Heart left ventricle (tissue), 16 donors: ENCODE results near the gene NUDT4. TPM values are rescaled to one million over a fixed set of nuclear protein-coding genes. Genes with fewer than 3 reads are reported as not detected.
A peak's percentile ranks its signal among the peaks of the same experiment; 100 is the strongest.

Source experiments
- ATAC-seq, 4 donors: fragments of 200-7000 bp; cut with Tn5 transposase; one replicate each; pipeline ENCODE4 v1.9.1; 2020 to 2022; ENCODE audit warnings: moderate library complexity in 4 of 4, mild to moderate bottlenecking in 3 of 4, moderate number of reproducible peaks in 1 of 4
- DNase-seq, 5 donors: peaks; one replicate each; pipeline ENCODE4 v3.0.0-alpha.2; 2020
- H3K27ac ChIP-seq, 12 donors: fragments of 200-600 bp; sonication (generic) in 4 of 12; one replicate each; pipeline versions ENCODE4 v1.5.0 to v1.8.0; 2016 to 2022; ENCODE audit warnings: mild to moderate bottlenecking in 2 of 12
- H3K27me3 ChIP-seq, 9 donors: fragments of 200-600 bp; sonication (generic) in 2 of 9; one replicate each; pipeline versions ENCODE4 v1.5.1 to v1.8.0; 2016 to 2022; ENCODE audit warnings: mild to moderate bottlenecking in 3 of 9
- H3K36me3 ChIP-seq, 9 donors: fragments of 200-600 bp; sonication (generic) in 2 of 9; one replicate each; pipeline versions ENCODE4 v1.5.0 to v1.8.0; 2018 to 2022; ENCODE audit warnings: mild to moderate bottlenecking in 2 of 9
- H3K4me1 ChIP-seq, 12 donors: fragments of 200-600 bp; sonication (generic) in 4 of 12; one replicate each; pipeline versions ENCODE4 v1.5.0 to v1.8.0; 2016 to 2022; ENCODE audit warnings: mild to moderate bottlenecking in 3 of 12
- H3K4me3 ChIP-seq, 12 donors: fragments of 200-600 bp; sonication (generic) in 4 of 12; one replicate each; pipeline versions ENCODE4 v1.5.0 to v1.8.0; 2017 to 2022; ENCODE audit warnings: mild to moderate bottlenecking in 9 of 12, moderate library complexity in 4 of 12
- H3K9me3 ChIP-seq, 12 donors: fragments of 200-600 bp; sonication (generic) in 4 of 12; one replicate each; pipeline versions ENCODE4 v1.5.0 to v1.8.0; 2016 to 2022; ENCODE audit warnings: mild to moderate bottlenecking in 1 of 12
- POLR2A ChIP-seq, 2 donors: fragments of 450-650 bp; IDR thresholded peaks; one replicate each; pipeline ENCODE4 v1.6.1; 2017; ENCODE audit warnings: antibody characterized with exemption in 2 of 2, mild to moderate bottlenecking in 2 of 2, moderate library complexity in 2 of 2
- WGBS, 4 donors: extraction: QIAGEN DNeasy Blood & Tissue Kit in 2 of 4; methylation state at CpG; one replicate each; pipeline versions ENCODE4 v1.1.5 to v1.1.7; 2013 to 2018; 5-methylcytosine and 5-hydroxymethylcytosine counted together
- intact Hi-C, 10 donors: fragments of 100-400 bp; cut with DNase I; formaldehyde crosslinking; loops; one replicate each; pipeline versions ENCODE4 v1.11.1 to v1.14.2; 2022
- polyA plus RNA-seq, 2 donors: library from polyadenylated mRNA; stranded (reverse); fragments of 200-250 nt; gene quantifications; one replicate each; pipeline ENCODE4 v1.2.3, GENCODE V29; 2013
- total RNA-seq, 9 donors: library from RNA; depleted of rRNA in 2 of 9; stranded (reverse); fragments of >200 nt in 2 of 9; fragmentation: NEBNext Ultra II Directional in 3 of 9; extraction: Animal tissue kit (Norgen Biotek cat#: 25700) in 3 of 9; gene quantifications; one replicate each; pipeline versions ENCODE4 v1.1.0 to v1.2.4, GENCODE V29; 2016 to 2023
- TF ChIP-seq, protein P1 (sequence below), 12 donors: fragments of 200-600 bp; sonication (generic) in 4 of 12; IDR thresholded peaks; one replicate each; pipeline versions ENCODE4 v1.5.0 to v1.8.0; 2018 to 2022; ENCODE audit warnings: antibody characterized with exemption in 12 of 12, mild to moderate bottlenecking in 5 of 12
- donor health status: ischemic (EF 13 %, LVEDD 7.1; RV severe dilation, severe dysfunction).
- donor health status: healthy with polysubstance abuse.
- donor health status: DM: no; HTN: yes; CAD: no.
- donor health status: DM: no; HTN: no; CAD: no.
- donor health status: ischemic (EF 25% LVEDD 6.9; RV normal size, moderate dysfunction).
- donor health status: ischemic (EF 25% LVEDD 5.7; RV mildly dilated, moderate dysfunction).
- donor health status: healthy.
- donor health status: DM: yes; HTN: yes; CAD: no.
- donor health status: ischemic (EF 35%, LVEDD 5.7; RV mildly dilated, moderate dysfunction).
- donor health status: nonischemic (EF 11% LVEDD 7.7; RV severe dilation, severe dysfunction).
- donor health status: DM: yes; HTN: yes; CAD: no.
- donor health status: PGD.
- donor health status: ischemic (EF 29% LVEDD 5.4; RV normal size, mild dysfunction).
- donor health status: nonischemic (EF 23%, LVEDD 6.1; RV moderate dilation, normal function).

NUDT4 gene
- total and polyA plus RNA-seq, 11 donors = 59.9 to 667 (median 242) TPM

DNA sequence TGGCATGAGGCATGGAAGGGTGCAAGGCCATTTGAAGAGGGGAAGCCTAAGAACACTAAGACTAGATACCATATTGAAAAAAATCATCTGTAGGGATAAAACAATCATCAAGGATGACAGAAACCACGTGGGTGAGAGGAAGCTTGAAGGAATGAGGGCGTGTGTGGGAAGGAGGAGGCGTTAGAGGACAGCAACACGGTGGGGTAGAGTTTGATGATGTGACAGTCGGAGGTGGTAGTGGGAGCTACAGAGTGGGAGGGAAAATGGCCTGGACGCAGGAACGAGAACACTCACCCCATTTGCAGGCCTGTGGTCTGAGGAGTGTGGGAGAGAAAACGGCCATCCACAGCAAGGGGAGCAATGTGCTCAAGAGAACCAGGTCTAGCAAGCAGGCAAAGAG lies 25.4 kb upstream of the NUDT4 start:
- Histone ChIP-seq H3K9me3 (no peaks in the 10 kb centered on the region), H3K4me3 (no peak overlapping the region), H3K36me3 (no peaks in the 10 kb centered on the region), H3K27ac (no peak overlapping the region), H3K4me1 (peaks cover 0 to 8% (median 0%) of the 10 kb centered on the region in 12 donors), H3K27me3 (no peaks in the 10 kb centered on the region)
- no peak for TF ChIP-seq POLR2A (IDR thresholded peaks at IDR 0.05)
- TF ChIP-seq, protein P1, sequence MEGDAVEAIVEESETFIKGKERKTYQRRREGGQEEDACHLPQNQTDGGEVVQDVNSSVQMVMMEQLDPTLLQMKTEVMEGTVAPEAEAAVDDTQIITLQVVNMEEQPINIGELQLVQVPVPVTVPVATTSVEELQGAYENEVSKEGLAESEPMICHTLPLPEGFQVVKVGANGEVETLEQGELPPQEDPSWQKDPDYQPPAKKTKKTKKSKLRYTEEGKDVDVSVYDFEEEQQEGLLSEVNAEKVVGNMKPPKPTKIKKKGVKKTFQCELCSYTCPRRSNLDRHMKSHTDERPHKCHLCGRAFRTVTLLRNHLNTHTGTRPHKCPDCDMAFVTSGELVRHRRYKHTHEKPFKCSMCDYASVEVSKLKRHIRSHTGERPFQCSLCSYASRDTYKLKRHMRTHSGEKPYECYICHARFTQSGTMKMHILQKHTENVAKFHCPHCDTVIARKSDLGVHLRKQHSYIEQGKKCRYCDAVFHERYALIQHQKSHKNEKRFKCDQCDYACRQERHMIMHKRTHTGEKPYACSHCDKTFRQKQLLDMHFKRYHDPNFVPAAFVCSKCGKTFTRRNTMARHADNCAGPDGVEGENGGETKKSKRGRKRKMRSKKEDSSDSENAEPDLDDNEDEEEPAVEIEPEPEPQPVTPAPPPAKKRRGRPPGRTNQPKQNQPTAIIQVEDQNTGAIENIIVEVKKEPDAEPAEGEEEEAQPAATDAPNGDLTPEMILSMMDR (IDR thresholded peaks at IDR 0.05) = no peak
- ATAC-seq (no peak), DNase-seq (no peak)
- intact Hi-C loops = no loop called here
- WGBS, 4 donors = 71 to 82% (median 77%) methylated on average over 8 of the region's 8 CpGs

DNA sequence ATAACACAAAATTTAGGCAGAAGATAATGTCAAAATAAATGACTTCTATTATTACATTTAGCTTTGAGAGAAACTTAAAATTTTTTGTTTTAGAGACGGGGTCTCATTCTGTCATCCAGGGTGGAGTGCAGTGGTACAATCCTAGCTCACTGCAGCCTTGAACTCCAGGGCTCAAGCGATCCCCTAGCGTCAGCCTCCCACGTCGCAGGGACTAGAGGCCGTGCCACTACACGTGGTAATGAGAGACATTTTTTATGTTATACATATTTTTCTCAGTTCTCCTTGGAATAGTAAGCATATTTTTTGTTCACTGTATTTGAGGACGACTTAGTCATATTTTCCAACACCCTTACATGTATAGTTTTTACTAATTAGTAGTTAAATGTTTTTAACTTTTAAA lies 21.5 kb upstream of the NUDT4 start:
- Histone ChIP-seq H3K4me3 (no peak overlapping the region), H3K27ac (no peak overlapping the region), H3K27me3 (no peaks in the 10 kb centered on the region), H3K4me1 (peaks cover 0 to 25% (median 10%) of the 10 kb centered on the region in 12 donors), H3K36me3 (no peaks in the 10 kb centered on the region), H3K9me3 (no peaks in the 10 kb centered on the region)
- 90 to 92% (median 91%) methylated on average over 8 of the region's 8 CpGs for WGBS, 4 donors
- intact Hi-C loops = no loop called here
- TF ChIP-seq, protein P1 (IDR thresholded peaks at IDR 0.05) = no peak
- no peak for TF ChIP-seq POLR2A (IDR thresholded peaks at IDR 0.05)
- ATAC-seq = no peak
- no peak for DNase-seq

DNA sequence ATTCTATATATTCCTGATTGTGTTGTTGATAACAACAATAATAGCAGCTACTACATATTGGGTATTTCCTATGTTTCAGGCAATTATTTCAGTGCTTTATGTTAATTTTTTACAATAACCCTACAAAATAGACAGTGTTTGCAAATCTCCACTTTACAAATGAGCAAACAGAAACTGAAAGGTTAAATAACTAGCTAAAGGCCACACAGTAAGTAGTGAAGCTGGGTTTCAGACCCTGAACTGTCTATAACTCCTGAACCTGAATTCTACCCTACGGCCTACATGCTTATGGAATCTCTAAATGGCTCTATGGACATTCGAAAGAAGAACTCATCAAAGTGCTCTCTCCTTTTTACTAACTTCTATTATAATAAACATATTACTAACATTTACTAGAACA lies 19.7 kb upstream of the NUDT4 start:
- peak overlapping the region in 1 of 12 donors; percentile 15 for H3K27ac ChIP-seq
- no peaks in the 10 kb centered on the region for H3K9me3 ChIP-seq
- intact Hi-C loops = no loop called here
- H3K36me3 ChIP-seq = no peaks in the 10 kb centered on the region
- DNase-seq = no peak
- no peaks in the 10 kb centered on the region for H3K27me3 ChIP-seq
- ATAC-seq = no peak
- 97 to 98% (median 98%) methylated on average over 2 of the region's 2 CpGs for WGBS, 4 donors
- peaks cover 0 to 28% (median 11%) of the 10 kb centered on the region in 12 donors for H3K4me1 ChIP-seq
- H3K4me3 ChIP-seq = no peak overlapping the region
- TF ChIP-seq, protein P1 (IDR thresholded peaks at IDR 0.05) = no peak
- no peak for TF ChIP-seq POLR2A (IDR thresholded peaks at IDR 0.05)

DNA sequence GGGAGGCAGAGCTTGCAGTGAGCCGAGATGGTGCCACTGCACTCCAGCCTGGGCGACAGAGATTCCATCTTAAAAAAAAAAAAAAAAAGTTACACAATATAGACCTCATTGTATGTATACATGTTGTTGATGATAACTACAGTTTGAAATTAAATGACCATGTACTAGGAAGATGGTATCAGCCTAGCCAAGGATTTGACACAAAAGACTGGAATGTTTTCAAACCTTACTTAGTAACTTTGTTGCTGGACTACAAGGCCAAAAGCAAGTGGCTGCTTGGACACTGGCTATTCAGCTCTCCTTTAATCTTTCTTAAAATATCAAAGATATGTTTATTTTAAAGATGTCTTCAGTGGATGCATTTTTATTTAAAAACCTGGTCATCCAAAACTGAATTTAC lies 18.9 kb upstream of the NUDT4 start:
- H3K36me3 ChIP-seq = no peaks in the 10 kb centered on the region
- peak overlapping the region in 4 of 12 donors; percentile 2 to 33 (median 14) for H3K27ac ChIP-seq
- DNase-seq (no peak), ATAC-seq (no peak)
- H3K27me3 ChIP-seq = no peaks in the 10 kb centered on the region
- H3K4me1 ChIP-seq = peaks cover 0 to 28% (median 13%) of the 10 kb centered on the region in 12 donors
- intact Hi-C loops = no loop called here
- no peaks in the 10 kb centered on the region for H3K9me3 ChIP-seq
- WGBS, 4 donors = 90 to 98% (median 97%) methylated on average over 2 of the region's 2 CpGs
- H3K4me3 ChIP-seq = no peak overlapping the region
- TF ChIP-seq, protein P1 (IDR thresholded peaks at IDR 0.05) = no peak
- no peak for TF ChIP-seq POLR2A (IDR thresholded peaks at IDR 0.05)
